Esophagus muscularis mucosa (tissue), 3 donors: ENCODE data around the gene CSRNP2.

Source experiments
- POLR2A ChIP-seq: fragments of 450-650 bp; IDR thresholded peaks from one replicate; pipeline ENCODE4 v1.6.1; 2017; ENCODE audit warnings: antibody characterized with exemption, moderate library complexity, mild to moderate bottlenecking, low read depth
- TF ChIP-seq, protein P1 (sequence below), 3 experiments: fragments of 200-600 bp in 2 of 3; fragments of 450-650 bp in 1 of 3; sonication (generic) in 2 of 3; IDR thresholded peaks; one replicate each; pipeline ENCODE4 v1.5.1; 2017 to 2019; ENCODE audit warnings: antibody characterized with exemption in 3 of 3, mild to moderate bottlenecking in 2 of 3, moderate library complexity in 1 of 3

DNA sequence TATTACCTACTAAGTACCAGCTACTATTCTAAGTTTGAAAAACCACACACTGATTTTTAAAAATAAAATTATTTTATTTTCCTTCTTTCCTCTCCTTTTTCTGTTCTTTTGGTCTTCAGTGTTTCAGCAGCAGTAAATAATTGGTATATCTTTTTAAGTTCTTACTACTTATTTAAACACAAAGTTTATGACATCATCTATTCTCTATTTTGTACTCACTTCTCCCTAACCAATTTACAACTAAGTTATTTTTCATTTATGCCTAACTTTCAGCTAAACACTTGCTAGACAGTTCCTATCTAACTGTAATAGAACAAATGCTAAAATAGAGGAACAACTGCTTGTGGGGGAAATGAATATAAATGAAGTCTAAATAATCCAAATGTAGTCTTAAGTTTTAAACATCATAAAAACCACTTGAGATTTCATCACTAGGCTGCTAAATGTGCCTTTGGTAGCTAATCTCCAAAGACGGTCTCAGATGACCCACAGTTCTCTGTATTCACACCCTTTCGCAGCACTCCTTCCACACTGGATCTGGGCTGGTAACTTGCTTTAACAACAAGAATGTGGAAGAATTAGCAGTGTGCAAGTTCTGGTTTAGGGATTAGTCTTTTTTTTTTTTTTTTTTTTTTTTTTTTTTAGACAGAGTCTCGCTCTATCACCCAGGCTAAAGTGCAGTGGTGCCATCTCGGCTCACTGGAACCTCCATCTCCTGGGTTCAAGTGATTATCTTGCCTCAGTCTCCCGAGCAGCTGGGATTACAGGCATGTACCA lies 48.5 kb upstream of the CSRNP2 start:
- TF ChIP-seq, protein P1, sequence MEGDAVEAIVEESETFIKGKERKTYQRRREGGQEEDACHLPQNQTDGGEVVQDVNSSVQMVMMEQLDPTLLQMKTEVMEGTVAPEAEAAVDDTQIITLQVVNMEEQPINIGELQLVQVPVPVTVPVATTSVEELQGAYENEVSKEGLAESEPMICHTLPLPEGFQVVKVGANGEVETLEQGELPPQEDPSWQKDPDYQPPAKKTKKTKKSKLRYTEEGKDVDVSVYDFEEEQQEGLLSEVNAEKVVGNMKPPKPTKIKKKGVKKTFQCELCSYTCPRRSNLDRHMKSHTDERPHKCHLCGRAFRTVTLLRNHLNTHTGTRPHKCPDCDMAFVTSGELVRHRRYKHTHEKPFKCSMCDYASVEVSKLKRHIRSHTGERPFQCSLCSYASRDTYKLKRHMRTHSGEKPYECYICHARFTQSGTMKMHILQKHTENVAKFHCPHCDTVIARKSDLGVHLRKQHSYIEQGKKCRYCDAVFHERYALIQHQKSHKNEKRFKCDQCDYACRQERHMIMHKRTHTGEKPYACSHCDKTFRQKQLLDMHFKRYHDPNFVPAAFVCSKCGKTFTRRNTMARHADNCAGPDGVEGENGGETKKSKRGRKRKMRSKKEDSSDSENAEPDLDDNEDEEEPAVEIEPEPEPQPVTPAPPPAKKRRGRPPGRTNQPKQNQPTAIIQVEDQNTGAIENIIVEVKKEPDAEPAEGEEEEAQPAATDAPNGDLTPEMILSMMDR (IDR thresholded peaks at IDR 0.05), result no peak
- no peak for TF ChIP-seq POLR2A
